NCI-H460 (cell line): ENCODE data around the gene RNF123. TPM values are rescaled to one million over a fixed set of nuclear protein-coding genes. Genes with fewer than 3 reads are reported as not detected.

Experiments used
- DNase-seq: peaks from one replicate; pipeline ENCODE4 v3.0.0-alpha.2; 2016; ENCODE audit warnings: low read depth; ENCODE audit errors: extremely low read depth
- polyA plus RNA-seq: library from polyadenylated mRNA; depleted of rRNA; stranded (reverse); fragments of >200 nt; gene quantifications from 2 replicates; pipeline ENCODE4 v1.2.3, GENCODE V29; 2014; cell fraction: nucleus; rRNA removed
- total RNA-seq: library from RNA; depleted of rRNA; stranded (reverse); fragments of >200 nt; shearing (Covaris generic); gene quantifications from 2 replicates; pipeline ENCODE4 v1.2.3, GENCODE V29; 2014; rRNA removed

Gene RNF123
- total RNA-seq = 18.2 and 18.6 TPM in 2 replicates
- 47.4 and 58.6 TPM in 2 replicates for polyA plus RNA-seq

- DNase-seq = peak; percentile 79
Observed at GRCh38 chr3:49689046-49689907, at the start of gene RNF123, which contains the start of gene MST1. TSS of gene RNF123 (plus strand) at chr3:49689557. CDS start at chr3:49691166, 1,609 bp downstream. TSS of gene MST1 (minus strand) at chr3:49689474. CDS start at chr3:49688691, 783 bp downstream.

GRCh38 chr3:49641292-49641691, 48.1 kb upstream of the RNF123 start:
- DNase-seq = no peak

- no peak for DNase-seq
Observed at GRCh38 chr3:49641921-49642707, 47.2 kb upstream of the RNF123 start.

GRCh38 chr3:49642708-49643145, 46.6 kb upstream of the RNF123 start:
- DNase-seq = no peak

- DNase-seq = no peak
Observed at GRCh38 chr3:49644684-49645083, 44.7 kb upstream of the RNF123 start.

GRCh38 chr3:49646236-49646635, 43.1 kb upstream of the RNF123 start:
- no peak for DNase-seq

GRCh38 chr3:49647741-49648140, 41.6 kb upstream of the RNF123 start:
- DNase-seq = no peak

GRCh38 chr3:49648354-49649019, 40.9 kb upstream of the RNF123 start:
- no peak for DNase-seq

- no peak for DNase-seq
Observed at GRCh38 chr3:49649576-49649975, 39.8 kb upstream of the RNF123 start.

GRCh38 chr3:49650177-49650576, 39.2 kb upstream of the RNF123 start:
- DNase-seq = no peak

- DNase-seq = no peak
Observed at GRCh38 chr3:49650637-49651036, 38.7 kb upstream of the RNF123 start.

GRCh38 chr3:49652218-49652902, 37.0 kb upstream of the RNF123 start:
- no peak for DNase-seq

GRCh38 chr3:49652903-49653415, 36.4 kb upstream of the RNF123 start:
- DNase-seq = no peak

- no peak for DNase-seq
Observed at GRCh38 chr3:49653621-49654020, 35.7 kb upstream of the RNF123 start.

- no peak for DNase-seq
Observed at GRCh38 chr3:49654176-49654825, 35.1 kb upstream of the RNF123 start.

- DNase-seq = no peak
Observed at GRCh38 chr3:49654955-49655556, 34.3 kb upstream of the RNF123 start.

GRCh38 chr3:49655731-49656285, 33.5 kb upstream of the RNF123 start:
- DNase-seq = no peak

- no peak for DNase-seq
Observed at GRCh38 chr3:49656541-49657112, 32.7 kb upstream of the RNF123 start.
